NOMO-1 treated with DMSO at 0.1 percent for 48 hours (cell line): ENCODE data around the gene RAPGEF4.
A peak's percentile ranks its signal among the peaks of the same experiment; 100 is the strongest.
"Not testable (repeated sequence)": the region's sequence is repeated elsewhere in the genome, so short reads cannot be mapped to it uniquely, and the experiment has no call there.

ENCODE experiments used
- DNase-seq: peaks from one replicate; lab custom pipeline; 2025; ENCODE audit not compliant: unreplicated experiment; lab: John Stamatoyannopoulos, UW

Gene RAPGEF4

GRCh38 chr2:173087793-173088496, 352.3 kb downstream of the RAPGEF4 start:
- DNase-seq: no peak

- DNase-seq: no peak
Observed at GRCh38 chr2:173090276-173090877, 354.7 kb downstream of the RAPGEF4 start.

- DNase-seq: no peak
Observed at GRCh38 chr2:173090973-173091660, 355.5 kb downstream of the RAPGEF4 start.

GRCh38 chr2:173091910-173092309, 356.3 kb downstream of the RAPGEF4 start:
- no peak for DNase-seq

- DNase-seq: no peak
Observed at GRCh38 chr2:173092844-173093402, 357.3 kb downstream of the RAPGEF4 start.

GRCh38 chr2:173093617-173094016, 358.0 kb downstream of the RAPGEF4 start:
- not testable (repeated sequence) for DNase-seq

- no peak for DNase-seq
Observed at GRCh38 chr2:173094731-173095130, 359.1 kb downstream of the RAPGEF4 start.

GRCh38 chr2:173095356-173095755, 359.7 kb downstream of the RAPGEF4 start:
- DNase-seq: no peak

GRCh38 chr2:173099271-173099670, 363.6 kb downstream of the RAPGEF4 start:
- no peak for DNase-seq

- no peak for DNase-seq
Observed at GRCh38 chr2:173099804-173100203, 364.2 kb downstream of the RAPGEF4 start.

GRCh38 chr2:173101687-173102086, 366.0 kb downstream of the RAPGEF4 start:
- peak; percentile 35 for DNase-seq
